ENCODE data around the gene ODF4.

DNA sequence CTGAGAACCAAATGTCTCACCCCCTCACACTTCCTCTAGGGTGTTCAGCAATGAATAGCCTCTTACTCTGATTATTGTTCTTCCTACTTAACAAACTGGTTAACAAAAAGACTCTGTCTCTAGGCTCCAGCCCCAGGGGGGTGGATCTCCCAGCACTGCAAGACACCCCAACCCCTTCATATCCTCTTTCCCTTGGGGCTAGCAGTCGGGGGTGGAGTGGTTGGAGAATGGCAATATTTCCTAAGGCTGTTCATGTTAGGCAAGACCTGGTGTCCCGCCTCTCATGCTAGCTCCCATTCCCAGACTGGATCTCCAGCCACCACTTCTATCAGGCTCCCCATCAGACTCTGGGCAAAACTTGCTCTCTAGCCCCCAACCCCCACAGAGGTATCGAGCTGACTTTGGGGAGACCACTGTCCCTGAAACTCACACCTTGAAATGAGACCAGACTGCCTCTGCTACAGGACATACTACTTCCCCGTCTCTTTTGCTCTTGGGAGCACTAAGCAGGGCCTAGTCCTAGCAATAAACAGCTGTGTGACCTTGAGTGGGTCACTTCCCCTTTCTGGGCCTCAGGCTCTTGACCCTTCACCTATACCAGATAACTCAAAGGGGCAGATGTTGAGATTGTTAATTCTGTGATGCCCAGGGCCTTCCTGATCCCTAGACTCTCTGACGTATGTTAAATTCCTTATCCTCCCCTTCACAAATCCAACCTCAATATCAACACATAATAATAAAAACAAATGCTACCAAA is 46.8 kb upstream of the ODF4 start:
- TF ChIP-seq, protein P1, sequence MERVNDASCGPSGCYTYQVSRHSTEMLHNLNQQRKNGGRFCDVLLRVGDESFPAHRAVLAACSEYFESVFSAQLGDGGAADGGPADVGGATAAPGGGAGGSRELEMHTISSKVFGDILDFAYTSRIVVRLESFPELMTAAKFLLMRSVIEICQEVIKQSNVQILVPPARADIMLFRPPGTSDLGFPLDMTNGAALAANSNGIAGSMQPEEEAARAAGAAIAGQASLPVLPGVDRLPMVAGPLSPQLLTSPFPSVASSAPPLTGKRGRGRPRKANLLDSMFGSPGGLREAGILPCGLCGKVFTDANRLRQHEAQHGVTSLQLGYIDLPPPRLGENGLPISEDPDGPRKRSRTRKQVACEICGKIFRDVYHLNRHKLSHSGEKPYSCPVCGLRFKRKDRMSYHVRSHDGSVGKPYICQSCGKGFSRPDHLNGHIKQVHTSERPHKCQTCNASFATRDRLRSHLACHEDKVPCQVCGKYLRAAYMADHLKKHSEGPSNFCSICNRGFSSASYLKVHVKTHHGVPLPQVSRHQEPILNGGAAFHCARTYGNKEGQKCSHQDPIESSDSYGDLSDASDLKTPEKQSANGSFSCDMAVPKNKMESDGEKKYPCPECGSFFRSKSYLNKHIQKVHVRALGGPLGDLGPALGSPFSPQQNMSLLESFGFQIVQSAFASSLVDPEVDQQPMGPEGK (CRISPR knock-in tag; IDR thresholded peaks at IDR 0.05; ENCODE audit: borderline replicate concordance) = no peak
- TF ChIP-seq ISL1 (CRISPR knock-in tag; IDR thresholded peaks at IDR 0.05) = no peak
- TF ChIP-seq ZC3H10 (CRISPR knock-in tag; IDR thresholded peaks at IDR 0.05) = no peak
- no peak for TF ChIP-seq ARNTL (CRISPR knock-in tag; IDR thresholded peaks at IDR 0.05; ENCODE audit: borderline replicate concordance, low read depth)
- no peak for TF ChIP-seq SNAI2 (CRISPR knock-in tag; IDR thresholded peaks at IDR 0.05)
- TF ChIP-seq, protein P2, sequence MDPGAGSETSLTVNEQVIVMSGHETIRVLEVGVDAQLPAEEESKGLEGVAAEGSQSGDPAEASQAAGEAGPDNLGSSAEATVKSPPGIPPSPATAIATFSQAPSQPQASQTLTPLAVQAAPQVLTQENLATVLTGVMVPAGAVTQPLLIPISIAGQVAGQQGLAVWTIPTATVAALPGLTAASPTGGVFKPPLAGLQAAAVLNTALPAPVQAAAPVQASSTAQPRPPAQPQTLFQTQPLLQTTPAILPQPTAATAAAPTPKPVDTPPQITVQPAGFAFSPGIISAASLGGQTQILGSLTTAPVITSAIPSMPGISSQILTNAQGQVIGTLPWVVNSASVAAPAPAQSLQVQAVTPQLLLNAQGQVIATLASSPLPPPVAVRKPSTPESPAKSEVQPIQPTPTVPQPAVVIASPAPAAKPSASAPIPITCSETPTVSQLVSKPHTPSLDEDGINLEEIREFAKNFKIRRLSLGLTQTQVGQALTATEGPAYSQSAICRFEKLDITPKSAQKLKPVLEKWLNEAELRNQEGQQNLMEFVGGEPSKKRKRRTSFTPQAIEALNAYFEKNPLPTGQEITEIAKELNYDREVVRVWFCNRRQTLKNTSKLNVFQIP (CRISPR knock-in tag; IDR thresholded peaks at IDR 0.05; ENCODE audit: borderline replicate concordance, low read depth) = no peak
- TF ChIP-seq OSR1 (CRISPR knock-in tag; IDR thresholded peaks at IDR 0.05) = no peak
- no peak for TF ChIP-seq ZFP3 (CRISPR knock-in tag; IDR thresholded peaks at IDR 0.05)

All from SK-N-SH treated with all-trans-retinoic acid at 6 μM for 48 hours (cell line).